Mesendoderm (in vitro differentiated cells): ENCODE measurements around the gene SPEM3.

ENCODE experiments used
- DNase-seq: peaks from one replicate; pipeline ENCODE4 v3.0.0; 2013
- H2AK5ac ChIP-seq: 2 replicates; pipeline ENCODE4 v1.6.1; 2013; ENCODE audit warnings: low read length, inconsistent platforms
- H2BK120ac ChIP-seq: 2 replicates; pipeline ENCODE4 v1.6.1; 2013; ENCODE audit warnings: low read depth, mild to moderate bottlenecking, low read length, moderate library complexity, mixed read lengths
- H2BK15ac ChIP-seq: replicated peaks from 2 replicates; pipeline ENCODE4 v1.6.1; 2013; ENCODE audit warnings: low read depth, mild to moderate bottlenecking, moderate library complexity
- H2BK5ac ChIP-seq: 2 replicates; pipeline ENCODE4 v1.6.1; 2013; ENCODE audit warnings: low read length, inconsistent platforms
- H3K18ac ChIP-seq: 2 replicates; pipeline ENCODE4 v1.6.1; 2013; ENCODE audit warnings: mild to moderate bottlenecking, low read length, mixed read lengths
- H3K23ac ChIP-seq: one replicate; pipeline ENCODE4 v1.6.1; 2013; ENCODE audit warnings: low read length
- H3K27ac ChIP-seq: 2 replicates; pipeline ENCODE4 v1.5.1; 2013; ENCODE audit warnings: low read depth, mild to moderate bottlenecking, inconsistent platforms, low read length, moderate library complexity
- H3K27me3 ChIP-seq: 2 replicates; pipeline ENCODE4 v1.6.1; 2013; ENCODE audit warnings: low read length, control low read depth, mild to moderate bottlenecking, inconsistent platforms; ENCODE audit not compliant: insufficient read depth, poor library complexity
- H3K36me3 ChIP-seq: 2 replicates; pipeline ENCODE4 v1.6.1; 2013; ENCODE audit warnings: low read length, inconsistent platforms; ENCODE audit not compliant: control insufficient read depth, insufficient read depth
- H3K4ac ChIP-seq: one replicate; pipeline ENCODE4 v1.6.1; 2013; ENCODE audit warnings: low read depth, mild to moderate bottlenecking, low read length, moderate library complexity
- H3K4me1 ChIP-seq: 2 replicates; pipeline ENCODE4 v1.6.1; 2013; ENCODE audit warnings: low read depth, low read length, inconsistent platforms; ENCODE audit not compliant: control insufficient read depth
- H3K4me2 ChIP-seq: 2 replicates; pipeline ENCODE4 v1.6.1; 2013; ENCODE audit warnings: low read length
- H3K4me3 ChIP-seq: 2 replicates; pipeline ENCODE4 v1.5.1; 2013; ENCODE audit warnings: mild to moderate bottlenecking, low read length
- H3K56ac ChIP-seq: one replicate; pipeline ENCODE4 v1.6.1; 2013; ENCODE audit warnings: low read length
- H3K79me1 ChIP-seq: 2 replicates; pipeline ENCODE4 v1.6.1; 2013; ENCODE audit warnings: low read length, inconsistent platforms
- H3K79me2 ChIP-seq: 2 replicates; pipeline ENCODE4 v1.6.1; 2013; ENCODE audit warnings: mild to moderate bottlenecking, low read length; ENCODE audit not compliant: control insufficient read depth, insufficient read depth
- H3K9ac ChIP-seq: 2 replicates; pipeline ENCODE4 v1.6.1; 2013; ENCODE audit warnings: low read length, inconsistent platforms
- H4K5ac ChIP-seq: one replicate; pipeline ENCODE4 v1.6.1; 2013; ENCODE audit warnings: low read length
- H4K8ac ChIP-seq: one replicate; pipeline ENCODE4 v1.6.1; 2013; ENCODE audit warnings: low read depth, mild to moderate bottlenecking, control low read depth, low read length, moderate library complexity
- WGBS: extraction: QIAGEN DNeasy Blood & Tissue Kit; methylation state at CpG from one replicate; pipeline ENCODE4 v1.1.7; 2013; ENCODE audit warnings: low lambda C conversion rate, missing lambda C conversion rate; ENCODE audit not compliant: insufficient coverage; ENCODE audit errors: extremely low coverage; 5-methylcytosine and 5-hydroxymethylcytosine counted together

SPEM3 gene

GRCh38 chr17:7427549-7427948 is 1.1 kb upstream of the SPEM3 start:
- H3K56ac ChIP-seq, result no peak overlapping the region
- H3K9ac ChIP-seq, result no peak overlapping the region
- no peak overlapping the region for H3K27ac ChIP-seq
- H3K4me1 ChIP-seq, result no peaks in the 10 kb centered on the region
- no peaks in the 10 kb centered on the region for H3K79me1 ChIP-seq
- H3K36me3 ChIP-seq, result no peaks in the 10 kb centered on the region
- no peak overlapping the region for H3K18ac ChIP-seq
- H3K4ac ChIP-seq, result no peak overlapping the region
- no peak overlapping the region for H4K8ac ChIP-seq
- H2BK15ac ChIP-seq, result no peak overlapping the region
- no peak overlapping the region for H2AK5ac ChIP-seq
- WGBS, result no CpG with 5 or more reads among the region's 7 CpGs
- no peak overlapping the region for H2BK120ac ChIP-seq
- no peak overlapping the region for H3K4me3 ChIP-seq
- H2BK5ac ChIP-seq, result no peak overlapping the region
- H3K23ac ChIP-seq, result no peak overlapping the region
- H3K4me2 ChIP-seq, result no peak overlapping the region
- no peak overlapping the region for H4K5ac ChIP-seq
- no peak for DNase-seq
- no peaks in the 10 kb centered on the region for H3K79me2 ChIP-seq
- no peaks in the 10 kb centered on the region for H3K27me3 ChIP-seq

GRCh38 chr17:7429722-7430121 is 1.1 kb downstream of the SPEM3 start:
- Histone ChIP-seq H3K4me1 (no peaks in the 10 kb centered on the region), H3K36me3 (no peaks in the 10 kb centered on the region), H2BK120ac (no peak overlapping the region), H4K5ac (no peak overlapping the region), H3K27ac (no peak overlapping the region), H3K9ac (no peak overlapping the region), H3K79me2 (no peaks in the 10 kb centered on the region), H2AK5ac (no peak overlapping the region), H3K27me3 (no peaks in the 10 kb centered on the region), H2BK15ac (no peak overlapping the region), H3K4me3 (no peak overlapping the region), H3K18ac (no peak overlapping the region), H3K4me2 (no peak overlapping the region), H3K23ac (no peak overlapping the region), H3K56ac (no peak overlapping the region), H4K8ac (no peak overlapping the region), H3K79me1 (no peaks in the 10 kb centered on the region), H2BK5ac (no peak overlapping the region), H3K4ac (no peak overlapping the region)
- DNase-seq, result no peak
- WGBS, result no CpG with 5 or more reads among the region's 10 CpGs

GRCh38 chr17:7431231-7431630 is 2.6 kb downstream of the SPEM3 start:
- H3K56ac ChIP-seq, result no peak overlapping the region
- no peak for DNase-seq
- H3K4me2 ChIP-seq, result no peak overlapping the region
- H3K4me3 ChIP-seq, result no peak overlapping the region
- no peak overlapping the region for H3K23ac ChIP-seq
- H2BK15ac ChIP-seq, result no peak overlapping the region
- H3K4ac ChIP-seq, result no peak overlapping the region
- no peaks in the 10 kb centered on the region for H3K27me3 ChIP-seq
- no peak overlapping the region for H3K27ac ChIP-seq
- no peaks in the 10 kb centered on the region for H3K4me1 ChIP-seq
- H2AK5ac ChIP-seq, result no peak overlapping the region
- no peaks in the 10 kb centered on the region for H3K36me3 ChIP-seq
- no peak overlapping the region for H4K8ac ChIP-seq
- H3K9ac ChIP-seq, result no peak overlapping the region
- H3K18ac ChIP-seq, result no peak overlapping the region
- no peak overlapping the region for H2BK120ac ChIP-seq
- H3K79me1 ChIP-seq, result no peaks in the 10 kb centered on the region
- no peak overlapping the region for H4K5ac ChIP-seq
- no peak overlapping the region for H2BK5ac ChIP-seq
- no CpG with 5 or more reads among the region's 1 CpG for WGBS
- no peaks in the 10 kb centered on the region for H3K79me2 ChIP-seq

GRCh38 chr17:7432296-7432695 is 3.6 kb downstream of the SPEM3 start:
- H3K4me3 ChIP-seq, result no peak overlapping the region
- no peak overlapping the region for H3K23ac ChIP-seq
- no peak overlapping the region for H2BK120ac ChIP-seq
- no peaks in the 10 kb centered on the region for H3K79me1 ChIP-seq
- no peak overlapping the region for H4K5ac ChIP-seq
- H3K56ac ChIP-seq, result no peak overlapping the region
- no CpG with 5 or more reads among the region's 11 CpGs for WGBS
- DNase-seq, result no peak
- H3K79me2 ChIP-seq, result no peaks in the 10 kb centered on the region
- H2BK5ac ChIP-seq, result no peak overlapping the region
- no peaks in the 10 kb centered on the region for H3K36me3 ChIP-seq
- H2AK5ac ChIP-seq, result no peak overlapping the region
- H3K27me3 ChIP-seq, result no peaks in the 10 kb centered on the region
- H3K4me1 ChIP-seq, result no peaks in the 10 kb centered on the region
- no peak overlapping the region for H3K9ac ChIP-seq
- no peak overlapping the region for H3K18ac ChIP-seq
- H2BK15ac ChIP-seq, result no peak overlapping the region
- H3K27ac ChIP-seq, result no peak overlapping the region
- H4K8ac ChIP-seq, result no peak overlapping the region
- no peak overlapping the region for H3K4me2 ChIP-seq
- H3K4ac ChIP-seq, result no peak overlapping the region

GRCh38 chr17:7435676-7436555 is 7.3 kb downstream of the SPEM3 start:
- Histone ChIP-seq H3K4me1 (peaks cover 3% of the 10 kb centered on the region), H4K8ac (no peak overlapping the region), H4K5ac (no peak overlapping the region), H3K27ac (peak overlapping the region; percentile 24), H3K4ac (no peak overlapping the region), H3K18ac (peak overlapping the region; percentile 62), H3K9ac (peak overlapping the region; percentile 73), H3K79me2 (no peaks in the 10 kb centered on the region), H3K36me3 (no peaks in the 10 kb centered on the region), H2AK5ac (no peak overlapping the region), H3K27me3 (peaks cover 9% of the 10 kb centered on the region), H3K23ac (no peak overlapping the region), H3K79me1 (no peaks in the 10 kb centered on the region), H2BK5ac (no peak overlapping the region), H2BK120ac (no peak overlapping the region), H2BK15ac (no peak overlapping the region), H3K56ac (peak overlapping the region; percentile 87), H3K4me2 (peak overlapping the region; percentile 63), H3K4me3 (peak overlapping the region; percentile 19)
- peak; percentile 84 for DNase-seq
- WGBS, result no CpG with 5 or more reads among the region's 49 CpGs
